Stimulated activated CD4-positive, alpha-beta T cell treated with anti-CD3 and anti-CD28 coated beads, TNF-alpha, amount 100 ng/mL, for 1 hour (primary cell): Measurements from ENCODE around the gene IL10.

Experiments
- DNase-seq, 3 donors: peaks; one replicate each; pipeline ENCODE4 v3.0.0-alpha.2; 2020; ENCODE audit warnings: low read depth in 3 of 3, low spot score in 1 of 3

IL10 gene

DNA sequence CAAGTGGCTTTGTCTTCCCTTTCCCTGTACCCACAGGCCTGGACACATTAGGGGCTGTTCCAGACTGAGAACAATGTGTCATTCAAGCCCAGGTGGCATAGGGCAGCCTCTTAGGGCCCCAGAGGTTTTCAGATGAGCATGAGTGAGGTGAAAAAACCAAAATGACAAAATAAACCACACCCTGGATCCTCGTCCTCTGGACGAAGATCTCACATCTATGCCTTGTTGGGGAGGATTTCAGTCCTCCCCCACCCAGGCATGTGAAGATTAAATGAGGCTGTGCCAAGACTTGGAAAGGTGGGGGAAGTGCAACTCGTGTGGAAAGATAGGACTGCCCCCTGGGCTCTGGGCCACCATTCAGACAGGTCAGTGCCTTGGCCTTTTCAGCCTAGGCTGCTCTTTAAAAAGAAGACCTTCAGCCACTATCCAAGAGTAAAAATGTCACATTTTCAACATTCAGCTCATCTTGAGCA is 34.5 kb downstream of the IL10 start:
- DNase-seq: no peak

DNA sequence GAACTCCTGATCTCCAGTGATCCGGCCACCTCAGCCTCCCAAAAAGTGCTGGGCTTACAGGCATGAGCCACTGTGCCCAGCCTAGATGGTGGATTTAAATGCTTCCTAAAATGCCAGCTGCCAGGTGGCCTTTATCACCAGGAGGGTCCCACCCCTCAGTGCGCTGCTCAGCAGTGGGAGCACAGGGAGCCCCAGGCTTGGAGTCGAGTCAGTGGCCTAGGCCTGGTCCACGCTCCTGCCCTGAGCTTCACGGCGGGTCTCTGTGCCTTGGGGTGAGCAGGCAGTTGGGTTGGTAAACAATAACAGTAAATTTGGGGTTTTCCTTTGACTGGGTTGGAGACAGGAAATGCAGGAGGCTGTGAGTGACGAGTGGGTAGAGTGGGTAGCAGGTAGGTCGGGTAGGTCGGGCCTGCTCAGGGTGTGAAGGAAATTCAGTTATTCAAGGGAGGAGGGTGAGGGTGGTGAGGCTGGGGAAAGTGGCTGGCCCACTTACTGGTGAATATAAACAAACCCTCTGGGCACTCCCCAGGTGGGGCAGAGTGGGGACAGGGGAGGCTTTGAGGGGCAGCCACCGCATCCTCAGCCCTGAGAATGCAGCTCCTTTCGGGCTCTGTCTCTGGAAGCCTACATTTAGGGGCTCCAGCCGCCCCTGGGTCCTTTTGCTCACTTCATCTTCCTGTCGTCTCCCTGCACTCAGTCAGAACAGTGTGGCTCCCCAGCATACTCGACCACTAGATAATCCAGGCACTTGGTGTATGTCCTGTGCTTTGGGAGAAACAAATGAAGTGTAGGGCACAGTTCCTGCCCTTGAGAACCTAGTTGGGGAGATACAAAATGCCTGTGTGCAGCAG is 35.2 kb downstream of the IL10 start:
- peak in 2 of 3 donors; percentile 40 to 51 for DNase-seq

DNA sequence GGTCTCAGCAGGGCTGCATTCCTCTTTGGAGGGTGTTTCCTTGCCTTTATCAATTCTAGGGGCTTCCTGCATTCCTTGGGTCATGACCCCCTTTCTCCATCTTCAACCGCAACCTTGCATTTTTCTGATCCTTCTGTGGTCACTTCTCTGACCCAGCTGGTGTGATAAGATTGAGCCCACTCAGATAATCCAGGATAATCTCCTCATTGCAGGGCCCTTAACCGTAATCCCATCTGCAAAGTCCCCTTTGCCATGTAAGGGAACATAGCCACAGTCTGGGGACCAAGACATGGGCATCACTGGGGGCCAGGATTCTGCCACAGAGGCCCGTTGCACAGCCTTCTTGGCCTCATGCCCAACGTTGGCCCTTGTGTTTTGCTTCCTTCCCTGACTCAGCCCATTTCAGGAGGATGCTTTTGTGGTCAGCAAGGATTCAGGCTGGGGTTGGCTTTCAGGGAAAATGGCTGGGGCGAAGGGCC is 36.7 kb downstream of the IL10 start:
- DNase-seq: no peak

DNA sequence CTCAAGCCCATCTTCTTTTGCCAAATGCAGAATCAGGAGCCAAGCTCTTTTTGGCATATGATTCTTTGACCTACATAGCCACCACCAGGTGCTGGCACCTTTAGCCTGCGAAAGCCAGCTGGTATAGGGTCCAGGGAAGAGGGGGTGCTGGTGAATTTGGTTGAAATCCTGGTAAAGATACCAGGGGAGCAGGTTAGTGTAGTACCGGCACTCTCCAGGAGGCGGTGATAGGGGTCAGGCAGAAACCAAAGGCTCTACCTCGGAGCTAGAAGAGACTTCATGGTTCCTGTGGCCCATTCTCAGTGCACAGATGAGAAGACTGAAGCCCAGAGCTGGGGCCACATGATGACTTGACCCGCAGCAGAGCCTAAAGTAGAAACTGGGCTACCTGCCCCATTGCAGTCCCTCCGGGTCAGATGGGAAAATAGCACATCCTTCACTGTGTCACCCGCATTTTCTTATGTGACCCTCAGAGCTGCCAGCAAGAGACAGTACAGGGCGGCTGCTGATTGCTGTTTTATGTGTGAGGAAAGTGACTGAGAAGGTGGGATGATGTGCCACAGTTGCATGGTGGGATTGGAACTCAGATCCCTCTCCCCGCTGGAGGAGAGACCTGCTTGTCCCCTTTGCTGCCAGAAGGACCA is 37.7 kb downstream of the IL10 start:
- peak; percentile 55 to 76 (median 67) for DNase-seq

DNA sequence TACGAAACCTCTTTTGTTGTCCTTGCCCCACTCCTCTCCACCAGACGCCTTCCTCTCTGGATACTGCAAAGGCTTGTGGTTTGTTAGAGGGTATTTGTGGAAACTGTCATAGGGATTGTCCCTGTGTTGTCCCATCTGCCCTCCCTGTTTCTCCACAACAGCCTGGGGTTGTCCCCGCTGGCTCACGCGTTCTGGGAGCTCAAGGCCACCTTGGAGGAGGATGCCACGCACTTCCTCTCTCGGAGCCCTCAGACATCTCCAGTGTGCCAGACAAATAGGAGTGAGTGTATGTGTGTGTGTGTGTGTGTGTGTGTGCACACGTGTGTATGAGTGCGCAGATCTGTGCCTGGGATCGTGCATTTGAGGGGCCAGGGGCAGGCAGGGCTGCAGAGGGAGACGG is 39.3 kb downstream of the IL10 start:
- DNase-seq: no peak

DNA sequence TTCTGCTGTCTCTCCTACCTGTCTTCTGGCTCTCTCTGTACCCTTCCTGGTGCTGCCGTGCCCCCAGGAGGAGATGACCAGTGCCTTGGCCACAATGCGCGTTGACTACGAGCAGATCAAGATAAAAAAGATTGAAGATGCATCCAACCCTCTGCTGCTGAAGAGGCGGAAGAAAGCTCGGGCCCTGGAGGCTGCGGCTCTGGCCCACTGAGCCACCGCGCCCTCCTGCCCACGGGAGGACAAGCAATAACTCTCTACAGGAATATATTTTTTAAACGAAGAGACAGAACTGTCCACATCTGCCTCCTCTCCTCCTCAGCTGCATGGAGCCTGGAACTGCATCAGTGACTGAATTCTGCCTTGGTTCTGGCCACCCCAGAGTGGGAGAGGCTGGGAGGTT is 39.8 kb downstream of the IL10 start:
- no peak for DNase-seq

DNA sequence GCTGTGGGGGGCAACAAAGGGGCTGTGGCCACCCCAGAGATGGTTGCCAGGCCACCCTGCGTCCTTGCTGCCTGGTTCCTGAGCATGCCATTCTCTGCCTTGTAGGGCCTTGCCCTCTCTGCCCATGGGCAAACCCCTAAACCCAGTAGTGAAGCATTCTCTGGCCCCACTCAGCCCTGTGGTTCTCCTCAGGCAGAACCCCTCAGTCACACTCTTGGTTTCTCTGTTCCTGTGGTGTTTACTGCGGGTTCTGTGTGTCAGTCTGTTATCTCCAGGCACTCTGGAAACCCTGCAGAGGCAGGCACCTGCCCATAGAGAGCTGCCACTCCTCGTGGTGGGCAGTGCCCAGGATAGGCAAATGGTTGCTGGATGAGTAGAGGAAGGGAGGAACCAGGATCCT is 42.8 kb downstream of the IL10 start:
- DNase-seq: no peak

DNA sequence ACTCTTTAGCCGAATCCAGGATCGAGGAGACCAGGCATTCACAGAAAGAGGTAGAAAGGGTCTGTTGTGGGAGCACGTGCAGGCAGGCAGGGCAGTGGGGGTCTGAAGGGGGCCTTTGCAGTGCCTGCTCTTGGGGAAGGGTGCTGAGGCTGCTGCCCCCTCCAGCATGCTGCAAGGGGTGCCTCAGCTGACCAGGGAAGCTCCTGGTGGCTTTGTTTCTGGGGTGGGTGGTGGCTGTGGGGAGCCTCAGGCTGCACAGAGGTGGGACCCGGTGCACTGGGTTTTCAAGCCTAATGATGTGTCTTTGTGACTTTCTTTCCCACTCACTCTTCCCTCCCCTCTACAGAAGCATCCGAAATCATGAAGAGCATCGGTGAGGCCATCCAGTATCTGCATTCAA is 43.2 kb downstream of the IL10 start:
- DNase-seq: no peak

DNA sequence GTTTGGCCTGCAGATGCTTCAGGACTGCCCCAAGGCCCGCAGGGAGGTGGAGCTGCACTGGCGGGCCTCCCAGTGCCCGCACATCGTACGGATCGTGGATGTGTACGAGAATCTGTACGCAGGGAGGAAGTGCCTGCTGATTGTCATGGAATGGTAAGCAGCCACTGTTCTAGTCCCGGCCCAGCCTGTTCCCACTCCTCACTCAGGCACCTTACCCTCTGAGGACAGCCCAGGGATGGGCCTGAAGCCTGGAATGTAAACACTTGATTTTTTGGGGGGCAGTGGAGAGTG is 43.7 kb downstream of the IL10 start:
- no peak for DNase-seq

DNA sequence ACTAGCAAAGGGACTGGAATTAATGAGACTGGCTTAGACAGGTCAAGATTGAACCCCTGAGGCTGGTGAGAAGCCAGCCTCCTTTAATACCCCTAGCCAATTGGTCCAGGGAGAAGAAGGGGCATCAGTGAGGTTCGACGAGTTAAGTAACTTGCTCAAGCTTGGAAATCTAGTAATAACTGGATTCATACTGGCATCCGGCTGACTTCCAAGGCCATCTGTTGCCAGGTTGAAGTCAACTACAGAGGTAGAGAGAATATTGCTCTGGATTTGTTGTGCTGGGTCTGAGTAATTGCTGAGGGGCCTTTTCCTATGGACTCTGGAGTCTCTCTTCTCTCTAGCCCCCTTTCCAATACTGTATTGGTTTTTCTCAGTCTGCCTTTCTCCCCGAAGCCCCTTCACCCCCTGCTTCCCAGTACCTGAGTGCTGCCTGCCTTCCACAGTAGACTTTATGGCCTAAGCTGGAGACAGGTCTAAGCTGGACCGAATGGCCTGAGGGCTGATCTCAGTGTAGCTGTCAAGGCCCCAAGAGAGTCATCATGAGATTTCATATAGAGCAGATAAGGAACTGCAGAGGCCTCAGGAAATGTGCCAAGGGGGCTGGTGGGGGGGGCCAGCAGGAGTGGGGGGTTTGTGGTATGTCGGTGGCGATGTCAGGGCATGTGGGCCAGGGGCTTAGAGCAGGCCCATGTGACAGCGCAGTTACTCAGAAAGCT is 44.2 kb downstream of the IL10 start:
- no peak for DNase-seq

DNA sequence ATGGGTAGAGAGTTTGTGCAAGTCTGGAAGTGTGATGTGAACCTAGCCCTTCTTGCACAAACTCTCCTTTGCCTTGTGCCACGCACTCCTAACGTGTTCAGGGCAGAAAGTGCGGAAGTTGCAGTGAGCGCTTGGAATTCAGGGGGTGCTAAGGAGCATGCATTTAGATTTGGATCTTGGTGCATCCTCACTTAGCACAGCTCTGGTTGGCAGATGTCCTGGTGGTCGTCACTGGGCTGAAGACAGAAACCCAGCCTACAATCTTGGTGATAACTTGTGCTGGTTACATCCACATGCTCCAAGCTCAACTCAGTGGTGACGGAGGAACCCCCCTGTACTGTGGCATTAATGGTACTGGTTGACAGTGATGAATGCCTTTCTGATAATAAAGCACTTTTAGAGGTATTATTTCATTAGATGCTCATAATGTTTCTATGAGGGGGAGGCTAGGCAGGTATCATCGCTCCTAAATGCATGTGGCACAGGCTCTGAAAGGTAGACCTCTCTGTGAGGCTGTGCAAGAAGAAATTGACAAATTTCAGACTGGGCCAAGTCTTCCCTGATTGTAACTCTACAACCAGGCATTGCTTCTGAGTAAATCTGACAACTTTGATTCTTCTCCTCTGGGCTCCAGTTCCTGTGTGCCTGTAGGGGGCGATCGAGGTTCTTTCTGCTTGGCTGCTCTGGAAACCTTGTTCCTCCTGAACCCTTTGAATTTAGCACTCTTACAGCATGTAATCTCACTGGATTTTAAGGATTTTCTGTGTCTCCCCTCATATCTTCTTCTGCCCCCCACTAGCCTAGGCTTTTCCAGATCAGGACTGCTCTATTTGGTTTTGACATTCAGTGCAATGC is 47.0 kb downstream of the IL10 start:
- DNase-seq: peak in 1 of 3 donors; percentile 38

DNA sequence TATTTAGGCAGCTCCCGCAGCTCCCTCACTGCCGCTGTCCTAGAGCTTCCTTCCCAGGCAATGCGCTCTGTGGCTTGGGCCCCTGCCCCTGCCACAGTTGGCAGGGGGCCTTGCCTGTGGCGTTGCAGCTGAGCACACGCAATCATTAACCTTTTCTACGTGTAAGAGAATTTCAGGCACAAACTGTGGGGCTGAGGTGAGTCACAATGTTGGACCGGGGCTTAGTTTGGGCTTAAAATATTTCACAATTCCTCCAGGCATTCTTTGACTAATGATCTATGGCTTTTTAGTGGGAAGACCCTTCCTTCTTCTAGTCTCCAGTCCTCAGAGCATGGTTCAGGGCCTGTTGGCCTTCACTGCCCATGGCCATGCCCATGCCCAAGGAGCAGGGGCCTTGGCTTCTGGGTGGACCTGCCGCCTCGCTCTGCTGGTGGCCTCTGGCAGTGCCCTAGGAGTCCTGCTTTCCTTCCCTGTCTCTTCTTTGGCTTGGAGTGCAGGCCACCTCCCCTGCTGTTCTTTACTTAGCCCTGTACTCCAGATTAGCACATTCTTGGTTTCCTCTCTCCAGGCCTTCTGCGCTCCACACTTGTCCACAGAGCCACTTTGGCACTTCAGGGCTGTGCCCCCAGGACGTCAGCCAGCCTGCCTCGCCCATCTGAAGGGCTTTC is 48.4 kb downstream of the IL10 start:
- DNase-seq: no peak

DNA sequence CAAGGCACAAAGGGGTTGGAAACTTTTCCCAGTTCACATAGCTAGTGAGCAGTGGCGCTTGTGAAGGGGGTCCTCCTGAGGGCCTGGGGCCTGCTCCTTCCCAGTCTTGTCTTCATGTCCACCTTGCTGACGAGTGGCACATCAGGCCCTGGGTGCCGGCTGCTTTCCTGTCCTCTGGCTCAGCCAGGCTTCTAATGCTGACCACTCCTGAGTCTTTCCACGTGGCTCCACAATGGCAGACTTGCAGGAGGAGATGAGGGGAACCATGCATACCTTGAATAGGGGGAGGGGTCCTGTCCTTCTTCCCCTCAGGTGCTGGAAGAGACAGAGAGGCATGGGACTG is 48.9 kb downstream of the IL10 start:
- no peak for DNase-seq

DNA sequence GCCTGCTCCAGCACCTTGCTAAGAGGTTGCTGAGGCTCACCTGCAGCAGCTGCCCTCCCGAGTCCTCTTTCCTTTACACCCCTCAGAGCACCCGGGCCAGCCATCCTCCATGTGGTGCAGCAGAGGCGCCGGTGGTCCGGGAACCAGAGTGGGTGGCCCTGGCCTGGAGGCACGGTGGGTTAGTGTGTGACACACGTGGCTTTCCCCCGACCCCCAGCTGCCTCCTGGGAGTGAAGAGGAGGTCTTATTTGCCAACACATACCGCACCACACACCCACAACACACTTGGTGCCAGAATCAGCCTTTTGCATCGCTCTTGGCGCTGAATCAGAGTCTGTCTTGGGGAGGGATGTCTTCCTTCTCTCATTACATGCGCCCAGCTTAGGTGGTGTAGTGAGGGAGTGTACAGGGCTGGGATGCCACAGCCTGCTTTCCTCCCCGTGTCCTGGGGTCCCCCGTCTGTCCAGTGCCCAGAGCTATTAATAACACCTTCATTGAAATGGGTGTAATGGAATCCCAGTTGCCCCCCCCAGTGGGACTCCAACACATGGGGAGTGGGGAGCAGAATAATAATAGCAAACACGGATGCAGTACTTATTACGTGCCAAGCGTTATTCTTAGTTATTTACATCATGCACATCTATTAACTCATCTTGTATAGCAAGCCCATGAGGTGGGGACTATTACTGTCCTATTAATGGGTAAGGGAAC is 49.4 kb downstream of the IL10 start:
- no peak for DNase-seq

DNA sequence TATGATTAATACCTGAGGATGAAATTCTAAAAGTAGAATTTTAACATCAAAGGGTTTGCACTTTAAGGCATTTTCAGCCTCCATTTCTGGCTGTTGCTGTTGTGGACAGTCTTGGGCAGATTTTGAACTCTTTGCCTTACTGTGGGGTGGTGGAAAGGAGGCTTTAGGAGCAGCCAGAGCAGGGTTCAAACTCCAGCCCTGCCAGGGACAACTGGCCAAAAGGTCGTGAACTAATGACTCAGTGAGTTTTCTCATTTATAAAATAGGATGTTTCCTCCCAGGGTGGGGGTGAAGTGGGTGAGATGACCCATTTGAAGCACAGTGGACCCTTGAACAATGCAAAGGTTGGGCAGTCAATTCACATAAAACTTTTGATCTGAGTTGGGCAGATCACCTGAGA is 50.8 kb downstream of the IL10 start:
- DNase-seq: no peak

DNA sequence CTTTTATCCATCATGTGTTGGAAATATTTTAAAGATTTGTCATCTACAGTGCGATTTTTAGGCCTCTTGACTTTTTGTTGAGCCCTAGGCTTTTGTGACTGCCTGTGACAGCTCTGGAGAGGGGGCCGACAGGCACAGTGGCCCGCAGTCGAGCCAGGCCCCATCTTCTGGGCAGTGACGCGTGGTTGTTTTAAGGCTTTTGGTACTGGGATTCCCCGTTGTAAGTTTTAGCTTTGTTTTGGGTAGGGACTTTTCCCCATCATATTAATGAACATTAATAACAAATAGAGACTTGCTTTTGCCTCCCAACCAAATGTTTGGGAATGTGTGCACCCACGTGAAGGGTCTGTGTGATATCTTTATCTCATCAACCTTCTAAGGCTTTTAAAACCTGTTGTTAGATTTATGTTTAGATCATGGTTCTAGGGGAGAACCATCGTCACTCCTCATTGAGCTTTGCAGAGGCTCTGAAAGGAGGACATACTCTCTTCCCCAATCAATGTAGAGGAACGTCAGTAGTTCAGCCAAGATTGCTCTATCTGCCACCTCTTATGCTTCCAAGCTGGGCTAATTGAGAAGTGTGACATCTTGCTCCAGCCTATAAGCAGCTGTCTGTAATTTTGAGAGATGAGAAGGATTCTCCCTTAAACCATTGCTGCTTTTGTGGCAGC is 53.0 kb downstream of the IL10 start:
- DNase-seq: no peak

DNA sequence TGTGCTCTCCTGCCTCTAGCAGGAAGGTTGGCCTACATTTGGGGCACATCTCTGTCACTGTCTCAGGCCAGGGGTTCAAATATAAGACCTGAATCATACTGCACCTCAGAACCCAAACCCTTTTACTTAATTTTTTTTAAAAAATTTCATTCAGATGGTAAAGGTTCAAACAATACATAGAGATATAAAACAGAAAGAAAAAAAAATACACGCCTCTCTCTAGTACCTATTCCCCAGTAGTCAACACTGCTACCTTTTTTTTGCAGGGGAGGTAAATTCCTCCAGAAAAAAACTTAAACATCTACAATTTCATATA is 54.7 kb downstream of the IL10 start:
- no peak for DNase-seq
